Trophoblast cell (in vitro differentiated cells and primary cell): ENCODE results near the gene CXCL1.

Source experiments
- DNase-seq, 2 donors: peaks; one replicate each; pipeline ENCODE4 v3.0.0-alpha.2; 2016
- H2AFZ ChIP-seq: 2 replicates; pipeline ENCODE4 v1.6.1; 2013; ENCODE audit warnings: low read length, moderate library complexity, mild to moderate bottlenecking; ENCODE audit not compliant: insufficient read depth, poor library complexity
- H2AK5ac ChIP-seq: 2 replicates; pipeline ENCODE4 v1.6.1; 2013; ENCODE audit warnings: mild to moderate bottlenecking, low read length
- H2BK120ac ChIP-seq: 2 replicates; pipeline ENCODE4 v1.6.1; 2013; ENCODE audit warnings: low read length, mild to moderate bottlenecking, moderate library complexity; ENCODE audit not compliant: insufficient read depth, poor library complexity
- H2BK12ac ChIP-seq: 2 replicates; pipeline ENCODE4 v1.6.1; 2013; ENCODE audit warnings: mild to moderate bottlenecking, low read length, moderate library complexity
- H2BK5ac ChIP-seq: 2 replicates; pipeline ENCODE4 v1.6.1; 2013; ENCODE audit warnings: low read length, low read depth, moderate library complexity, mild to moderate bottlenecking; ENCODE audit not compliant: poor library complexity
- H3K14ac ChIP-seq: 2 replicates; pipeline ENCODE4 v1.6.1; 2013; ENCODE audit warnings: mild to moderate bottlenecking, low read length
- H3K18ac ChIP-seq: 2 replicates; pipeline ENCODE4 v1.6.1; 2013; ENCODE audit warnings: mild to moderate bottlenecking, low read length
- H3K23ac ChIP-seq: 2 replicates; pipeline ENCODE4 v1.6.1; 2013; ENCODE audit warnings: low read length
- H3K27ac ChIP-seq: 2 replicates; pipeline ENCODE4 v1.5.1; 2013; ENCODE audit warnings: low read depth, mild to moderate bottlenecking, inconsistent platforms, low read length, moderate library complexity
- H3K27me3 ChIP-seq: 2 replicates; pipeline ENCODE4 v1.6.1; 2013; ENCODE audit warnings: inconsistent platforms, mild to moderate bottlenecking, low read length, moderate library complexity; ENCODE audit not compliant: insufficient read depth
- H3K36me3 ChIP-seq, 2 experiments: 1 replicate in 1 of 2; 2 replicates in 1 of 2; pipeline ENCODE4 v1.6.1; 2013; ENCODE audit warnings: low read length in 2 of 2, mild to moderate bottlenecking in 2 of 2, moderate library complexity in 1 of 2; ENCODE audit not compliant: insufficient read depth in 2 of 2, control insufficient read depth in 1 of 2
- H3K4ac ChIP-seq: 2 replicates; pipeline ENCODE4 v1.6.1; 2013; ENCODE audit warnings: low read depth, mild to moderate bottlenecking, low read length, moderate library complexity
- H3K4me1 ChIP-seq, 2 experiments: 1 replicate in 1 of 2; 2 replicates in 1 of 2; pipeline ENCODE4 v1.6.1; 2013; ENCODE audit warnings: low read length in 2 of 2, mild to moderate bottlenecking in 2 of 2, moderate library complexity in 1 of 2; ENCODE audit not compliant: insufficient read depth in 2 of 2, control insufficient read depth in 1 of 2
- H3K4me2 ChIP-seq: 2 replicates; pipeline ENCODE4 v1.6.1; 2013; ENCODE audit warnings: inconsistent platforms, mild to moderate bottlenecking, low read length, moderate library complexity
- H3K4me3 ChIP-seq: 2 replicates; pipeline ENCODE4 v1.5.1; 2013; ENCODE audit warnings: mild to moderate bottlenecking, low read depth, low read length, inconsistent platforms
- H3K79me1 ChIP-seq: one replicate; pipeline ENCODE4 v1.6.1; 2013; ENCODE audit warnings: low read length
- H3K79me2 ChIP-seq: 2 replicates; pipeline ENCODE4 v1.6.1; 2013; ENCODE audit warnings: low read length, mild to moderate bottlenecking; ENCODE audit not compliant: control insufficient read depth, insufficient read depth, poor library complexity
- H3K9ac ChIP-seq: 2 replicates; pipeline ENCODE4 v1.6.1; 2013; ENCODE audit warnings: mild to moderate bottlenecking, low read length
- H3K9me3 ChIP-seq: 2 replicates; pipeline ENCODE4 v1.6.1; 2013; ENCODE audit warnings: low read depth, mild to moderate bottlenecking, control low read depth, inconsistent platforms, low read length; ENCODE audit not compliant: insufficient read depth
- H4K12ac ChIP-seq: 2 replicates; pipeline ENCODE4 v1.6.1; 2013; ENCODE audit warnings: low read depth, mild to moderate bottlenecking, low read length, moderate library complexity
- H4K8ac ChIP-seq: 2 replicates; pipeline ENCODE4 v1.6.1; 2013; ENCODE audit warnings: low read depth, mild to moderate bottlenecking, low read length, moderate library complexity
- H4K91ac ChIP-seq: one replicate; pipeline ENCODE4 v1.6.1; 2013; ENCODE audit warnings: low read depth, mild to moderate bottlenecking, low read length, moderate library complexity
- WGBS: extraction: QIAGEN DNeasy Blood & Tissue Kit; methylation state at CpG from one replicate; pipeline ENCODE4 v1.1.7; 2013; ENCODE audit warnings: missing lambda C conversion rate; ENCODE audit not compliant: insufficient read length, insufficient coverage; ENCODE audit errors: extremely low coverage; 5-methylcytosine and 5-hydroxymethylcytosine counted together

The CXCL1 gene

GRCh38 chr4:73852771-73853170 lies 16.4 kb upstream of the CXCL1 start:
- Histone ChIP-seq H2BK5ac (no peak overlapping the region), H3K4ac (no peak overlapping the region), H3K4me3 (no peak overlapping the region), H3K79me1 (no peaks in the 10 kb centered on the region), H3K79me2 (no peaks in the 10 kb centered on the region), H3K27ac (no peak overlapping the region), H2AK5ac (no peak overlapping the region), H2BK12ac (no peak overlapping the region), H2BK120ac (no peak overlapping the region), H2AFZ (no peak overlapping the region), H3K14ac (no peak overlapping the region), H3K18ac (no peak overlapping the region), H3K9ac (no peak overlapping the region), H3K27me3 (no peaks in the 10 kb centered on the region), H4K8ac (no peak overlapping the region), H3K4me2 (no peak overlapping the region), H4K91ac (no peak overlapping the region), H4K12ac (no peak overlapping the region), H3K9me3 (peaks cover 1% of the 10 kb centered on the region), H3K36me3 (no peaks in the 10 kb centered on the region), H3K4me1 (no peaks in the 10 kb centered on the region), H3K23ac (no peak overlapping the region)
- DNase-seq: no peak

GRCh38 chr4:73853246-73853704 lies 15.9 kb upstream of the CXCL1 start, which contains the start of gene PF4V1:
TSS of gene PF4V1 (plus strand) at chr4:73853296. CDS start at chr4:73853363, 67 bp downstream.
- no peak within 1 kb of the TSS for H2BK12ac ChIP-seq
- no peak within 1 kb of the TSS for H3K27ac ChIP-seq
- H3K14ac ChIP-seq: no peak within 1 kb of the TSS
- H3K23ac ChIP-seq: no peak within 1 kb of the TSS
- H3K4me1 ChIP-seq: no peaks in the 10 kb centered on the region
- no CpG with 5 or more reads among the region's 22 CpGs for WGBS
- H3K4me2 ChIP-seq: no peak within 1 kb of the TSS
- H4K8ac ChIP-seq: no peak within 1 kb of the TSS
- H3K9ac ChIP-seq: no peak within 1 kb of the TSS
- H2AK5ac ChIP-seq: no peak within 1 kb of the TSS
- H3K4me3 ChIP-seq: no peak within 1 kb of the TSS
- H2AFZ ChIP-seq: no peak within 1 kb of the TSS
- H4K12ac ChIP-seq: no peak within 1 kb of the TSS
- H2BK5ac ChIP-seq: no peak within 1 kb of the TSS
- no peak within 1 kb of the TSS for H4K91ac ChIP-seq
- H3K4ac ChIP-seq: no peak within 1 kb of the TSS
- H3K79me1 ChIP-seq: no peaks in the 10 kb centered on the region
- DNase-seq: no peak
- H3K9me3 ChIP-seq: peaks cover 1% of the 10 kb centered on the region
- H2BK120ac ChIP-seq: no peak within 1 kb of the TSS
- H3K27me3 ChIP-seq: no peaks in the 10 kb centered on the region
- no peak within 1 kb of the TSS for H3K18ac ChIP-seq
- H3K79me2 ChIP-seq: no peaks in the 10 kb centered on the region
- no peaks in the 10 kb centered on the region for H3K36me3 ChIP-seq

GRCh38 chr4:73853718-73854473 lies 15.3 kb upstream of the CXCL1 start:
- H2AFZ ChIP-seq: no peak overlapping the region
- no CpG with 5 or more reads among the region's 8 CpGs for WGBS
- H2BK12ac ChIP-seq: no peak overlapping the region
- H3K9ac ChIP-seq: no peak overlapping the region
- H3K14ac ChIP-seq: no peak overlapping the region
- no peak overlapping the region for H3K23ac ChIP-seq
- H3K27me3 ChIP-seq: no peaks in the 10 kb centered on the region
- no peak overlapping the region for H4K91ac ChIP-seq
- no peaks in the 10 kb centered on the region for H3K79me1 ChIP-seq
- H3K4me2 ChIP-seq: no peak overlapping the region
- no peak for DNase-seq
- H2AK5ac ChIP-seq: no peak overlapping the region
- no peak overlapping the region for H4K12ac ChIP-seq
- no peak overlapping the region for H3K18ac ChIP-seq
- no peaks in the 10 kb centered on the region for H3K79me2 ChIP-seq
- no peaks in the 10 kb centered on the region for H3K4me1 ChIP-seq
- H4K8ac ChIP-seq: no peak overlapping the region
- H3K9me3 ChIP-seq: peaks cover 1% of the 10 kb centered on the region
- H3K27ac ChIP-seq: no peak overlapping the region
- no peak overlapping the region for H3K4ac ChIP-seq
- no peaks in the 10 kb centered on the region for H3K36me3 ChIP-seq
- no peak overlapping the region for H2BK5ac ChIP-seq
- H3K4me3 ChIP-seq: no peak overlapping the region
- no peak overlapping the region for H2BK120ac ChIP-seq

GRCh38 chr4:73855406-73855805 lies 13.8 kb upstream of the CXCL1 start:
- no peak overlapping the region for H3K4ac ChIP-seq
- no peak overlapping the region for H4K91ac ChIP-seq
- H3K9ac ChIP-seq: no peak overlapping the region
- no peak overlapping the region for H4K8ac ChIP-seq
- H3K27me3 ChIP-seq: no peaks in the 10 kb centered on the region
- H3K36me3 ChIP-seq: no peaks in the 10 kb centered on the region
- no CpG with 5 or more reads among the region's 4 CpGs for WGBS
- H2AFZ ChIP-seq: no peak overlapping the region
- H3K27ac ChIP-seq: no peak overlapping the region
- DNase-seq: no peak
- H2BK5ac ChIP-seq: no peak overlapping the region
- H4K12ac ChIP-seq: no peak overlapping the region
- H3K18ac ChIP-seq: no peak overlapping the region
- H3K4me1 ChIP-seq: no peaks in the 10 kb centered on the region
- no peak overlapping the region for H3K4me2 ChIP-seq
- no peak overlapping the region for H2BK12ac ChIP-seq
- H3K4me3 ChIP-seq: no peak overlapping the region
- no peak overlapping the region for H3K23ac ChIP-seq
- peaks cover 1% of the 10 kb centered on the region for H3K9me3 ChIP-seq
- H3K79me2 ChIP-seq: no peaks in the 10 kb centered on the region
- H2AK5ac ChIP-seq: no peak overlapping the region
- H3K14ac ChIP-seq: no peak overlapping the region
- H3K79me1 ChIP-seq: no peaks in the 10 kb centered on the region
- no peak overlapping the region for H2BK120ac ChIP-seq
